A673 (cell line): Measurements from ENCODE around the gene EEF1A2. TPM values are rescaled to one million over a fixed set of nuclear protein-coding genes. Genes with fewer than 3 reads are reported as not detected.

Source experiments
- BruUV-seq: library from RNA; stranded (reverse); fragments of 400-500 nt; replicated peaks from 2 replicates; lab custom pipeline; 2021; lab: Mats Ljungman, UMichigan
- CTCF ChIA-PET: fragments of 300-600 bp; sonication (Branson Sonifier 250); formaldehyde crosslinking; loops from one replicate; lab custom pipeline; 2022; ENCODE audit warnings: antibody characterized with exemption; lab: Charles Lee
- POLR2A ChIA-PET: fragments of 300-600 bp; sonication (Branson Sonifier 250); formaldehyde crosslinking; loops from one replicate; lab custom pipeline; 2022; ENCODE audit warnings: antibody characterized with exemption; ENCODE audit not compliant: low non-redundant PET; lab: Charles Lee
- DNase-seq: peaks from one replicate; pipeline ENCODE4 v3.0.0-alpha.2; 2015; ENCODE audit warnings: low spot score
- H3K27ac ChIP-seq: fragments of 200-600 bp; sonication (generic); 2 replicates; pipeline ENCODE4 v1.5.1; 2016; ENCODE audit warnings: mixed run types, low read depth, mild to moderate bottlenecking, mixed read lengths, antibody characterized with exemption, low read length; ENCODE audit not compliant: poor library complexity, severe bottlenecking
- H3K27me3 ChIP-seq: fragments of 200-600 bp; sonication (generic); replicated peaks from 2 replicates; pipeline ENCODE4 v1.6.1; 2017; ENCODE audit warnings: mixed run types, low read depth, mild to moderate bottlenecking, mixed read lengths, antibody characterized with exemption, low read length; ENCODE audit not compliant: insufficient read depth, poor library complexity
- H3K36me3 ChIP-seq: fragments of 200-600 bp; sonication (generic); 2 replicates; pipeline ENCODE4 v1.6.1; 2016; ENCODE audit warnings: mixed run types, mild to moderate bottlenecking, mixed read lengths, antibody characterized with exemption, low read length; ENCODE audit not compliant: insufficient read depth, poor library complexity, severe bottlenecking
- H3K4me1 ChIP-seq: fragments of 200-600 bp; sonication (generic); 2 replicates; pipeline ENCODE4 v1.6.1; 2017; ENCODE audit warnings: mixed run types, mild to moderate bottlenecking, mixed read lengths, antibody characterized with exemption, low read length; ENCODE audit not compliant: insufficient read depth, poor library complexity, severe bottlenecking
- H3K4me3 ChIP-seq: fragments of 200-600 bp; sonication (generic); 2 replicates; pipeline ENCODE4 v1.5.1; 2016; ENCODE audit warnings: low read depth, mixed run types, mild to moderate bottlenecking, mixed read lengths, low read length; ENCODE audit not compliant: poor library complexity, severe bottlenecking
- H3K9me3 ChIP-seq: fragments of 200-600 bp; sonication (generic); 2 replicates; pipeline ENCODE4 v1.6.1; 2016; ENCODE audit warnings: mixed run types, low read depth, mild to moderate bottlenecking, mixed read lengths, antibody characterized with exemption, low read length; ENCODE audit not compliant: poor library complexity, severe bottlenecking
- EZH2 ChIP-seq: fragments of 200-600 bp; sonication (generic); IDR thresholded peaks from 2 replicates; pipeline ENCODE4 v1.6.1; 2017; ENCODE audit warnings: borderline replicate concordance, low read depth, mild to moderate bottlenecking, mixed read lengths, antibody characterized with exemption, low read length; ENCODE audit not compliant: poor library complexity, severe bottlenecking
- intact Hi-C: fragments of 100-400 bp; cut with micrococcal nuclease; formaldehyde crosslinking; loops from one replicate; pipeline ENCODE4 v1.10.0; 2022; ENCODE audit not compliant: unreplicated experiment
- total RNA-seq: library from RNA; stranded (reverse); gene quantifications from 2 replicates; pipeline ENCODE4 v1.2.3, GENCODE V29; 2021
- TF ChIP-seq, protein P1 (sequence below): fragments of 300-800, 200-600 bp; sonication (generic); conservative IDR thresholded peaks from 2 replicates; pipeline ENCODE4 v1.5.1; 2017; ENCODE audit warnings: low read depth, mild to moderate bottlenecking, antibody characterized with exemption, low read length, moderate library complexity, mixed read lengths

EEF1A2 gene
- total RNA-seq, 1 experiment from 2014 or later, result 7.5 TPM

DNA sequence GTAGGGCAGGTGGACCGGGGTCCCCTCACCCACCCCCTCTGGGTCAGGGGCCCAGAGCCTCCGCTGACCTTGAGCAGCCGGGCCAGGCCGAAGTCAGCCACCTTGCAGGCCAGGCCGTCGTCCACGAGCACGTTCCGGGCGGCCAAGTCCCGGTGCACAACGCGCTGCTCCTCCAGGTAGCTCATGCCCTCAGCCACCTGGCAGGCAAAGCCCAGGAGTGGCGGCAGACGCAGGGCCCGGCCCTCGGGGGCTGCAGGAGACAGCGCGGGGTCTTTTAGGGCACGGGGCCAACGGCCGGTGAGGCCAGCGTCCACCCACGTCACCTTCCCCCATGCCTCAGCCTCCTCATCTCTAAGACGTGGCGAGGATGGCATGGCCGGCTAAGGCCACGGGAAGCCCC, 42.5 kb upstream of the EEF1A2 start:
- intact Hi-C loops, result no loop called here
- Histone ChIP-seq H3K27me3 (peaks cover 23% of the 10 kb centered on the region), H3K36me3 (no peaks in the 10 kb centered on the region), H3K4me1 (peaks cover 5% of the 10 kb centered on the region), H3K9me3 (no peaks in the 10 kb centered on the region), H3K27ac (no peak overlapping the region), H3K4me3 (no peak overlapping the region)
- DNase-seq, result no peak
- ChIA-PET CTCF (no interaction called here), POLR2A (interaction anchor here (0.5 kb wide), 1 partner anchor 33 kb away, joined by 4 read pairs; the partner anchor contains the start of gene HELZ2)
- BruUV-seq, result no TSS peak
- TF ChIP-seq EZH2, result no peak
- TF ChIP-seq, protein P1, sequence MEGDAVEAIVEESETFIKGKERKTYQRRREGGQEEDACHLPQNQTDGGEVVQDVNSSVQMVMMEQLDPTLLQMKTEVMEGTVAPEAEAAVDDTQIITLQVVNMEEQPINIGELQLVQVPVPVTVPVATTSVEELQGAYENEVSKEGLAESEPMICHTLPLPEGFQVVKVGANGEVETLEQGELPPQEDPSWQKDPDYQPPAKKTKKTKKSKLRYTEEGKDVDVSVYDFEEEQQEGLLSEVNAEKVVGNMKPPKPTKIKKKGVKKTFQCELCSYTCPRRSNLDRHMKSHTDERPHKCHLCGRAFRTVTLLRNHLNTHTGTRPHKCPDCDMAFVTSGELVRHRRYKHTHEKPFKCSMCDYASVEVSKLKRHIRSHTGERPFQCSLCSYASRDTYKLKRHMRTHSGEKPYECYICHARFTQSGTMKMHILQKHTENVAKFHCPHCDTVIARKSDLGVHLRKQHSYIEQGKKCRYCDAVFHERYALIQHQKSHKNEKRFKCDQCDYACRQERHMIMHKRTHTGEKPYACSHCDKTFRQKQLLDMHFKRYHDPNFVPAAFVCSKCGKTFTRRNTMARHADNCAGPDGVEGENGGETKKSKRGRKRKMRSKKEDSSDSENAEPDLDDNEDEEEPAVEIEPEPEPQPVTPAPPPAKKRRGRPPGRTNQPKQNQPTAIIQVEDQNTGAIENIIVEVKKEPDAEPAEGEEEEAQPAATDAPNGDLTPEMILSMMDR, result no peak

DNA sequence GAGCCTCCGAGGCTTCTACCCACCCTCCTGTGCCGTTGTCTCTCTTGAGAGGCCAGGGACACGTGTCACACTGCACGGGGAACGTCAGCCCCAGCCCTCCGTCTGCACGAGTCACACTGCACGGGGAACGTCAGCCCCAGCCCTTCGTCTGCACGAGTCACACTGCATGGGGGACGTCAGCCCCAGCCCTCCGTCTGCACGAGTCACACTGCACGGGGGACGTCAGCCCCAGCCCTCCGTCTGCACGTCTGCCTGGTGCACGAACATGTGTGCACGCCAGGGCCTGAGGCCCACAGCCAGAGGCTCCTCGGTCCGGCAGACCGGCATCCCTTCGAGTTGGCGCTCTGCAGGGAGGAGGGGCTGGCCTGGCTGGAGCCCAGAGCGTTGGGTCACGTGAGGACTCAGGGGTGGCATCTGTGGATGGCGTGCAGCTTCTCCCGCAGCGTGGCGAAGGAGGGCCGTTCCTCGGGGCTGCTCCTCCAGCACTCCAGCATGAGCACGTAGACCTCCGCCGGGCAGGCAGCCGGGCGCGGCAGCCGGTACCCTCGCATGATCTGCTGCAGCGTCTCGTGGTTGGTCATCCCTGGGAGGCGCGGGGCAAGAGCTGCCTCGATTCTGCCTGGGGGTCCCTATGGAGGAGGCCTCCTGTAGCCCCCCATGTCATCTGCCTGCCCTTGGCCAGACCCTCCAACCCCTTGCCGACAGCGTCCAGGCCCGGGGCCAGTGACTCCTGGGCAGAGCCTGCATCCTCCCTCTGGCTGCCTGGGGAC, 41.7 kb upstream of the EEF1A2 start:
- Histone ChIP-seq H3K27ac (no peak overlapping the region), H3K36me3 (no peaks in the 10 kb centered on the region), H3K9me3 (no peaks in the 10 kb centered on the region), H3K4me3 (no peak overlapping the region), H3K27me3 (peaks cover 15% of the 10 kb centered on the region), H3K4me1 (peaks cover 5% of the 10 kb centered on the region)
- POLR2A ChIA-PET, result interaction anchor here (0.5 kb wide), 1 partner anchor 34 kb away, joined by 4 read pairs; the partner anchor contains the start of gene HELZ2
- no TSS peak for BruUV-seq
- intact Hi-C loops, result no loop called here
- CTCF ChIA-PET, result no interaction called here
- TF ChIP-seq, protein P1, result no peak
- TF ChIP-seq EZH2, result no peak
- DNase-seq, result no peak

DNA sequence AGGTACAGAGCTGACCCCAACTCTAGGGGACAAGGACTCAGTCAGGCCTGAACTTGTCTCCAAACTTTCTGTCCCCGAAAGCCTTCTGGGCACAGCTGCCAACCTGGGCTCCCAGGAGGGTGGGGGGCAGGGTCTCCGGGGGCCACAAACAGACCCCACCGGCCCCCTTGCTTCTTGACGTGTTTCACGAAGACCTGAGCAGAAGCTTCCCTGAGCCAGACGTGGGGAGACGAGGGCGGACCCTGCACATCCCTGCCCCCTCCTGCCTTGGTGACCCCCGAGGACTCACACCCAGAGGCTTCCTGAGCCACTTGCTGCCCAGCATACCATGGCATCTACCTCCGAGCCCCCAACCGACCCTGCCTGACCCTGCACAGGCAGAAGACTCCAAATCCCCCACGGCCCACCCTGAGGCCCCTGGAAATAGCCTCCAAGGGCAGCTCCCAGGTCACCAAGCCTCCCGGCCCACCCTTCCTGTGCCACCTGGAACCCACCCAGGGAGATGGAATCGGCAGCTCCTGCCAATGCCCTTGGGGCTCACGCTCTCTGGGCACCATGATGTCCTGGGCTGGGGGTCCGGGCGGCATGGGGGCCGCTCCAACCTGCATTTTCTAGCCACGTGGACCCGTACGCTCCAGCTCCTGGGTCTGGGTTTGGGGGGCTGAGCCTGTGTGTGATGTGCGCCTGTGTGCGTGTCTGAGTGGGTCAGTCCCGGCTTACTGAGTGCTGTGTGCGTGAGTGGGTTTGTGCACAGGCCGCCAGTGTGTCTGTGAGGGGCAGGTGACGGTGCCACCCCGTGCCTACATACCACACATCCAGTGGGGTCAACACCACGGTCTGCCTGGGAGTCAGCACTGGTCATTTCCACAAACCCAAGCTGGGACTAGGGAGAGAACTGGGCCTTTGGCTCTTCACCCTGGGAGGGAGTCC, 40.8 kb upstream of the EEF1A2 start:
- DNase-seq, result no peak
- Histone ChIP-seq H3K4me1 (peaks cover 5% of the 10 kb centered on the region), H3K27ac (no peak overlapping the region), H3K4me3 (no peak overlapping the region), H3K36me3 (no peaks in the 10 kb centered on the region), H3K9me3 (no peaks in the 10 kb centered on the region), H3K27me3 (peaks cover 6% of the 10 kb centered on the region)
- ChIA-PET POLR2A (no interaction called here), CTCF (no interaction called here)
- BruUV-seq, result no TSS peak
- intact Hi-C loops, result loop anchor here (5.0 kb wide), 3 partner anchors 248 to 583 kb away; partner anchors contain the start of gene SAMD10
- TF ChIP-seq EZH2, result no peak
- TF ChIP-seq, protein P1, result no peak
